Gastrocnemius medialis (tissue), 4 donors: Measurements from ENCODE around the gene TMEM209.

Experiments used
- CTCF ChIP-seq, 5 experiments: fragments of 450-650 bp in 3 of 5; fragments of 200-600 bp in 2 of 5; sonication (generic) in 2 of 5; IDR thresholded peaks in 4 of 5; conservative IDR thresholded peaks in 1 of 5; 1 replicate in 4 of 5; 2 replicates in 1 of 5; pipeline ENCODE4 v1.5.1; 2016 to 2019; ENCODE audit warnings: antibody characterized with exemption in 5 of 5, mild to moderate bottlenecking in 3 of 5, moderate library complexity in 3 of 5
- POLR2A ChIP-seq, 2 donors: fragments of 450-650 bp; IDR thresholded peaks; one replicate each; pipeline ENCODE4 v1.6.1; 2017; ENCODE audit warnings: antibody characterized with exemption in 2 of 2, mild to moderate bottlenecking in 2 of 2, moderate library complexity in 2 of 2

- no peak for TF ChIP-seq CTCF (IDR thresholded peaks at IDR 0.05 in 4 of 5, conservative IDR thresholded peaks at IDR 0.05 in 1 of 5)
- no peak for TF ChIP-seq POLR2A (IDR thresholded peaks at IDR 0.05)
Observed at GRCh38 chr7:130160023-130160422, 45.2 kb downstream of the TMEM209 start.
